Thymus (tissue), 11 donors: ENCODE measurements around the gene RASGRF1. TPM values are rescaled to one million over a fixed set of nuclear protein-coding genes. Genes with fewer than 3 reads are reported as not detected.
A peak's percentile ranks its signal among the peaks of the same experiment; 100 is the strongest.

Experiments used
- DNase-seq, 9 donors: peaks; one replicate each; pipeline ENCODE4 v3.0.0-alpha.2; 2013; ENCODE audit warnings: low spot score in 9 of 9, low read depth in 6 of 9, missing footprints in 1 of 9
- H3K27ac ChIP-seq, 2 donors: one replicate each; pipeline ENCODE4 v1.5.1; 2013; ENCODE audit warnings: control low read depth in 1 of 2, low read depth in 1 of 2, low read length in 1 of 2, mild to moderate bottlenecking in 1 of 2, moderate library complexity in 1 of 2
- H3K27me3 ChIP-seq, 2 donors: one replicate each; pipeline ENCODE4 v1.5.1; 2013; ENCODE audit warnings: low read length in 1 of 2; ENCODE audit not compliant: control insufficient read depth in 2 of 2, insufficient read depth in 1 of 2
- H3K36me3 ChIP-seq, 2 donors: one replicate each; pipeline ENCODE4 v1.5.1; 2013; ENCODE audit warnings: low read length in 1 of 2, mild to moderate bottlenecking in 1 of 2, moderate library complexity in 1 of 2; ENCODE audit not compliant: control insufficient read depth in 2 of 2, insufficient read depth in 2 of 2
- H3K4me1 ChIP-seq, 2 donors: one replicate each; pipeline ENCODE4 v1.5.1; 2013; ENCODE audit warnings: low read length in 2 of 2; ENCODE audit not compliant: control insufficient read depth in 2 of 2, insufficient read depth in 2 of 2
- H3K4me3 ChIP-seq, 2 donors: one replicate each; pipeline ENCODE4 v1.5.1; 2013; ENCODE audit warnings: low read length in 2 of 2, control low read depth in 1 of 2, mild to moderate bottlenecking in 1 of 2
- H3K9me3 ChIP-seq, 2 donors: one replicate each; pipeline ENCODE4 v1.5.1; 2013; ENCODE audit warnings: low read length in 1 of 2, mild to moderate bottlenecking in 1 of 2; ENCODE audit not compliant: control insufficient read depth in 2 of 2, insufficient read depth in 1 of 2
- WGBS: extraction: QIAGEN DNeasy Blood & Tissue Kit; methylation state at CpG from one replicate; pipeline ENCODE4 v1.1.7; 2013; 5-methylcytosine and 5-hydroxymethylcytosine counted together
- polyA plus RNA-seq: library from polyadenylated mRNA; stranded (reverse); fragments of 200-250 nt; gene quantifications from one replicate; pipeline ENCODE4 v1.2.3, GENCODE V29; 2013
- total RNA-seq: library from RNA; stranded (reverse); fragments of 120-200 nt; gene quantifications from one replicate; pipeline ENCODE4 v1.2.4, GENCODE V29; 2013
- donor health status: healthy.

Gene RASGRF1
- total and polyA plus RNA-seq, 2 donors, result 0.47 to 0.52 TPM

GRCh38 chr15:78987556-78988360 lies 102.8 kb downstream of the RASGRF1 start:
- Histone ChIP-seq H3K27ac (no peak overlapping the region), H3K27me3 (no peaks in the 10 kb centered on the region), H3K9me3 (no peaks in the 10 kb centered on the region), H3K36me3 (no peaks in the 10 kb centered on the region), H3K4me1 (no peaks in the 10 kb centered on the region), H3K4me3 (no peak overlapping the region)
- 95% methylated on average over 10 of the region's 10 CpGs for WGBS
- DNase-seq, result no peak

GRCh38 chr15:78985859-78986475 lies 104.6 kb downstream of the RASGRF1 start:
- H3K36me3 ChIP-seq, result no peaks in the 10 kb centered on the region
- H3K27ac ChIP-seq, result no peak overlapping the region
- no peak for DNase-seq
- H3K4me3 ChIP-seq, result no peak overlapping the region
- H3K27me3 ChIP-seq, result no peaks in the 10 kb centered on the region
- H3K4me1 ChIP-seq, result no peaks in the 10 kb centered on the region
- WGBS, result 93% methylated on average over 6 of the region's 6 CpGs
- no peaks in the 10 kb centered on the region for H3K9me3 ChIP-seq

GRCh38 chr15:78984041-78984440 lies 106.5 kb downstream of the RASGRF1 start:
- Histone ChIP-seq H3K4me3 (no peak overlapping the region), H3K36me3 (no peaks in the 10 kb centered on the region)
- 100% methylated on average over 1 of the region's 1 CpG for whole genome bisulfite sequencing

GRCh38 chr15:78983146-78983918 lies 107.2 kb downstream of the RASGRF1 start:
- Histone ChIP-seq H3K36me3 (no peaks in the 10 kb centered on the region), H3K27ac (no peak overlapping the region), H3K4me3 (no peak overlapping the region), H3K9me3 (no peaks in the 10 kb centered on the region), H3K4me1 (no peaks in the 10 kb centered on the region), H3K27me3 (no peaks in the 10 kb centered on the region)
- WGBS, result 89% methylated on average over 5 of the region's 5 CpGs
- no peak for DNase-seq

More at GRCh38 chr15:78984041-78984440, 106.5 kb downstream of the RASGRF1 start:
- Histone ChIP-seq H3K4me1 (no peaks in the 10 kb centered on the region), H3K27me3 (no peaks in the 10 kb centered on the region), H3K27ac (no peak overlapping the region), H3K9me3 (no peaks in the 10 kb centered on the region)
- DNase-seq, result no peak

- DNase-seq, result no peak
- Histone ChIP-seq H3K27ac (no peak overlapping the region), H3K4me3 (no peak overlapping the region), H3K9me3 (no peaks in the 10 kb centered on the region), H3K36me3 (no peaks in the 10 kb centered on the region), H3K27me3 (no peaks in the 10 kb centered on the region), H3K4me1 (no peaks in the 10 kb centered on the region)
- 92% methylated on average over 10 of the region's 10 CpGs for WGBS
Observed at GRCh38 chr15:78982736-78983135, 107.8 kb downstream of the RASGRF1 start.

GRCh38 chr15:78981532-78982313 lies 108.9 kb downstream of the RASGRF1 start:
- H3K4me1 ChIP-seq, result no peaks in the 10 kb centered on the region
- H3K27ac ChIP-seq, result no peak overlapping the region
- H3K4me3 ChIP-seq, result no peak overlapping the region
- no peaks in the 10 kb centered on the region for H3K27me3 ChIP-seq
- H3K9me3 ChIP-seq, result no peaks in the 10 kb centered on the region
- H3K36me3 ChIP-seq, result no peaks in the 10 kb centered on the region
- DNase-seq, result no peak
- WGBS, result 96% methylated on average over 11 of the region's 11 CpGs

GRCh38 chr15:78979456-78980320 lies 110.9 kb downstream of the RASGRF1 start:
- no peak overlapping the region for H3K27ac ChIP-seq

GRCh38 chr15:78978601-78979179 lies 111.9 kb downstream of the RASGRF1 start:
- Histone ChIP-seq H3K4me3 (no peak overlapping the region), H3K27ac (no peak overlapping the region), H3K4me1 (no peaks in the 10 kb centered on the region), H3K36me3 (no peaks in the 10 kb centered on the region), H3K27me3 (no peaks in the 10 kb centered on the region), H3K9me3 (no peaks in the 10 kb centered on the region)
- WGBS, result 93% methylated on average over 19 of the region's 19 CpGs
- no peak for DNase-seq

More at GRCh38 chr15:78979456-78980320, 110.9 kb downstream of the RASGRF1 start:
- Histone ChIP-seq H3K4me1 (no peaks in the 10 kb centered on the region), H3K36me3 (no peaks in the 10 kb centered on the region), H3K4me3 (no peak overlapping the region), H3K27me3 (no peaks in the 10 kb centered on the region), H3K9me3 (no peaks in the 10 kb centered on the region)
- DNase-seq, result peak in 5 of 9 donors; percentile 14 to 47 (median 18)
- WGBS, result 83% methylated on average over 17 of the region's 17 CpGs
